ENCODE data around the gene HERC2. TPM values are rescaled to one million over a fixed set of nuclear protein-coding genes. Genes with fewer than 3 reads are reported as not detected.

Gene HERC2
- total and polyA plus RNA-seq, 2 of the 13 experiments (the other 11 are each of a cell fraction or from before 2014, with no cell fraction given), result 17.6 to 24.8 TPM

- no peak overlapping the region for H3K27ac ChIP-seq (ENCODE audit: extremely low read length, insufficient read depth, low read length)
- TF ChIP-seq ZNF546 (CRISPR knock-in tag; conservative IDR thresholded peaks at IDR 0.05) (no peak), ZNF782 (CRISPR knock-in tag; IDR thresholded peaks at IDR 0.05; ENCODE audit: borderline replicate concordance) (no peak), CCDC6 (CRISPR knock-in tag; IDR thresholded peaks at IDR 0.05) (no peak), PLRG1 (conservative IDR thresholded peaks at IDR 0.05) (no peak), ZFP1 (CRISPR knock-in tag; IDR thresholded peaks at IDR 0.05) (no peak), PBX2 (CRISPR knock-in tag; IDR thresholded peaks at IDR 0.05) (no peak), SOX5 (CRISPR knock-in tag; IDR thresholded peaks at IDR 0.05; ENCODE audit: borderline replicate concordance) (no peak), KDM5B (CRISPR knock-in tag; IDR thresholded peaks at IDR 0.05; ENCODE audit: borderline replicate concordance) (no peak), ZNF567 (CRISPR knock-in tag; IDR thresholded peaks at IDR 0.05; ENCODE audit: borderline replicate concordance) (no peak), NFYB (CRISPR knock-in tag; IDR thresholded peaks at IDR 0.05) (no peak), ZNF160 (CRISPR knock-in tag; IDR thresholded peaks at IDR 0.05) (no peak), LCORL (IDR thresholded peaks at IDR 0.05) (no peak), LCORL (CRISPR knock-in tag; IDR thresholded peaks at IDR 0.05) (no peak), ZNF615 (CRISPR knock-in tag; IDR thresholded peaks at IDR 0.05; ENCODE audit: borderline replicate concordance) (no peak)
- POLR2A ChIA-PET, result no interaction called here
- DNase-seq (ENCODE audit: low spot score), result no peak
- in situ Hi-C loops (cut with HindIII; ENCODE audit: extremely low pct_ligation_motif_present, low pct_unique_long_range_greater_than_20kb) (no loop called here), intact Hi-C loops (cut with micrococcal nuclease; ENCODE audit: unreplicated experiment) (no loop called here)
- no peak overlapping the region for H3K4me2 ChIP-seq (ENCODE audit: low read depth, low read length)
- no peaks in the 10 kb centered on the region for H4K20me1 ChIP-seq (ENCODE audit: insufficient read depth, low read length)
- H3K4me3 ChIP-seq (replicated peaks in 1 of 3; ENCODE audit: insufficient read depth in 1 of 3, low read depth in 2 of 3, low read length in 3 of 3), result no peak overlapping the region
- CTCF ChIA-PET (ENCODE audit: low intra/inter-chr PET ratio, low total read pairs), result no interaction called here
- no peak overlapping the region for H2AFZ ChIP-seq (ENCODE audit: low read length)
- no peak for ATAC-seq
- BruUV-seq (replicated peaks), result no TSS peak
- peaks cover 4 to 40% of the 10 kb centered on the region in 2 experiments; a peak in 4 of 5 replicates for H3K36me3 ChIP-seq (replicated peaks in 1 of 2; ENCODE audit: control insufficient read depth in 1 of 2, insufficient read depth in 2 of 2, low read length in 2 of 2)
- no peaks in the 10 kb centered on the region for H3K79me2 ChIP-seq (ENCODE audit: insufficient read depth, low read length)
- FAIRE-seq, result no peak
- WGBS (ENCODE audit: low lambda C conversion rate), result 95% methylated on average over 15 of the region's 15 CpGs
- H3K4me1 ChIP-seq (ENCODE audit: insufficient read depth, low read length), result no peaks in the 10 kb centered on the region
- no peak overlapping the region for H3K9ac ChIP-seq (ENCODE audit: insufficient read depth, low read depth, low read length)
- no peaks in the 10 kb centered on the region for H3K9me3 ChIP-seq (ENCODE audit: low read length)
- H3K27me3 ChIP-seq (ENCODE audit: control insufficient read depth in 1 of 2, insufficient read depth in 2 of 2, low read length in 2 of 2), result no peaks in the 10 kb centered on the region
Observed at GRCh38 chr15:28191832-28192231, 130.1 kb downstream of the HERC2 start.

Measured in HepG2 (cell line).